ENCODE results near the gene RPS14.

The RPS14 gene

DNA sequence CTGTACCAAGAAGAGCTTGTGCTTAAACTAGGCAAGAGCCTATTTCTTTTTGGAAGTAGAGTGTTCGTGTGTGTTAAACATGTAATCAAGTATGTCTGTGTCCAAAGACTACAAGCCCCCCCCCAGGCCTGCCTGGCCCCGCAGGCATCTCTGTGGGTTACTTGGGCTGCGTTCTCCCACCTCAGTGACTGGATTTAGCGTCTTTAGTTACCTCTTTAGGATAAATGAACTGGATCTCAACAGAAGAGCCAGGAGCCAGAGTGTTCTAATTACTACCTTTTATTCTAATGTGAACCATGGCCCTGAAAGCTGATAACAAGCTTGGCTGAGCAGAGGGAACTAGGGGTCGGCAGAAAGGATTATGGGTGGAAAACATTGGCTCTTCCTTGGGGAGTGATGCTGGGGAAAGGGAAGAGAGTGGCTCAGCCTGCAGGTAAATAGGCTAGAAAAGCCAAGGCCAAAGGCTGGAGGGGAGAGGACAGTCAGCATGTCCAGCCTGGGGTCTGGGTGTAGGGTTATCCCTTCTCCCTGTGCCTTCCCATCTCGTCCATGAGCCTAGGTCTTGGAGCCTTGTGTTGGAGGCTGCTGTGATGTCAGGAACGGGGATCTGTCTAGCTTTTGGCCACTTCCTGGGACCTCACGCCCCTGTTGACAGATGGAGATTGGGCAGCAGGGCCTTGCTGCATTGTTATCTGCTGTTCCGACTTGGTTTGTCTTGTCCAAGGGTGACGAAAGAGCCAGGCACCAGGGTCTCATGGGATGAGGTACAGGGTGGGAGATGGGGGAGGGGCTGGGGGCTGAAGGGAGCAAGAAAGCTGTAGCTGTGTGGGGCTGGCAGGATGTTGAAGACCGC is 47.9 kb downstream of the RPS14 start:
- TF ChIP-seq POLR2AphosphoS5 (IDR thresholded peaks at IDR 0.05; ENCODE audit: low read depth, low read length) = 0 out of 2 replicates have a peak, but pooled peaks have one; percentile 26
- TF ChIP-seq TAF1 (IDR thresholded peaks at IDR 0.05; ENCODE audit: borderline replicate concordance, insufficient read depth, low read length) = no peak
- no peak for TF ChIP-seq SIN3A (IDR thresholded peaks at IDR 0.05; ENCODE audit: borderline replicate concordance, insufficient read depth, low read length)
- TF ChIP-seq FOXP2 (optimal IDR thresholded peaks at IDR 0.05; ENCODE audit: borderline replicate concordance, extremely low read depth, extremely low read length, insufficient read depth) = no peak

DNA sequence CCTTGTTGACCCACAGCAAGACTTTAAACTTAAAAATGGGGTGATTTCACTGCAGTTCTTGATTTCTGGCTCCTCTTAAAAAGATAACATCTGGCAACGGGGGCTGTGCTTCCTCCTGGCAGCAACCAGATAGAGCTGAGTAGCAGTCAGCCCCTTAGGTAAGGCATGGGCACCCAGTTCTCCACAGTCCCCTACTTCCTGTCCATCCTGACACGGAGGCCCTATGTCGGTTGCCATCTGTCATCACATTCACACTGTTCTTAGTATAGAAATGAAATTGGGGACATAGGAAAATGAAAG is 48.5 kb downstream of the RPS14 start:
- TF ChIP-seq FOXP2 (optimal IDR thresholded peaks at IDR 0.05; ENCODE audit: borderline replicate concordance, extremely low read depth, extremely low read length, insufficient read depth) (no peak), SIN3A (IDR thresholded peaks at IDR 0.05; ENCODE audit: borderline replicate concordance, insufficient read depth, low read length) (no peak), TAF1 (IDR thresholded peaks at IDR 0.05; ENCODE audit: borderline replicate concordance, insufficient read depth, low read length) (no peak), POLR2AphosphoS5 (IDR thresholded peaks at IDR 0.05; ENCODE audit: low read depth, low read length) (no peak; the same call in 1 of the 2 replicates)
- TF ChIP-seq, protein P1, sequence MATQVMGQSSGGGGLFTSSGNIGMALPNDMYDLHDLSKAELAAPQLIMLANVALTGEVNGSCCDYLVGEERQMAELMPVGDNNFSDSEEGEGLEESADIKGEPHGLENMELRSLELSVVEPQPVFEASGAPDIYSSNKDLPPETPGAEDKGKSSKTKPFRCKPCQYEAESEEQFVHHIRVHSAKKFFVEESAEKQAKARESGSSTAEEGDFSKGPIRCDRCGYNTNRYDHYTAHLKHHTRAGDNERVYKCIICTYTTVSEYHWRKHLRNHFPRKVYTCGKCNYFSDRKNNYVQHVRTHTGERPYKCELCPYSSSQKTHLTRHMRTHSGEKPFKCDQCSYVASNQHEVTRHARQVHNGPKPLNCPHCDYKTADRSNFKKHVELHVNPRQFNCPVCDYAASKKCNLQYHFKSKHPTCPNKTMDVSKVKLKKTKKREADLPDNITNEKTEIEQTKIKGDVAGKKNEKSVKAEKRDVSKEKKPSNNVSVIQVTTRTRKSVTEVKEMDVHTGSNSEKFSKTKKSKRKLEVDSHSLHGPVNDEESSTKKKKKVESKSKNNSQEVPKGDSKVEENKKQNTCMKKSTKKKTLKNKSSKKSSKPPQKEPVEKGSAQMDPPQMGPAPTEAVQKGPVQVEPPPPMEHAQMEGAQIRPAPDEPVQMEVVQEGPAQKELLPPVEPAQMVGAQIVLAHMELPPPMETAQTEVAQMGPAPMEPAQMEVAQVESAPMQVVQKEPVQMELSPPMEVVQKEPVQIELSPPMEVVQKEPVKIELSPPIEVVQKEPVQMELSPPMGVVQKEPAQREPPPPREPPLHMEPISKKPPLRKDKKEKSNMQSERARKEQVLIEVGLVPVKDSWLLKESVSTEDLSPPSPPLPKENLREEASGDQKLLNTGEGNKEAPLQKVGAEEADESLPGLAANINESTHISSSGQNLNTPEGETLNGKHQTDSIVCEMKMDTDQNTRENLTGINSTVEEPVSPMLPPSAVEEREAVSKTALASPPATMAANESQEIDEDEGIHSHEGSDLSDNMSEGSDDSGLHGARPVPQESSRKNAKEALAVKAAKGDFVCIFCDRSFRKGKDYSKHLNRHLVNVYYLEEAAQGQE (IDR thresholded peaks at IDR 0.05; ENCODE audit: insufficient read depth in 1 of 2, low read depth in 2 of 2, low read length in 2 of 2) = no peak

DNA sequence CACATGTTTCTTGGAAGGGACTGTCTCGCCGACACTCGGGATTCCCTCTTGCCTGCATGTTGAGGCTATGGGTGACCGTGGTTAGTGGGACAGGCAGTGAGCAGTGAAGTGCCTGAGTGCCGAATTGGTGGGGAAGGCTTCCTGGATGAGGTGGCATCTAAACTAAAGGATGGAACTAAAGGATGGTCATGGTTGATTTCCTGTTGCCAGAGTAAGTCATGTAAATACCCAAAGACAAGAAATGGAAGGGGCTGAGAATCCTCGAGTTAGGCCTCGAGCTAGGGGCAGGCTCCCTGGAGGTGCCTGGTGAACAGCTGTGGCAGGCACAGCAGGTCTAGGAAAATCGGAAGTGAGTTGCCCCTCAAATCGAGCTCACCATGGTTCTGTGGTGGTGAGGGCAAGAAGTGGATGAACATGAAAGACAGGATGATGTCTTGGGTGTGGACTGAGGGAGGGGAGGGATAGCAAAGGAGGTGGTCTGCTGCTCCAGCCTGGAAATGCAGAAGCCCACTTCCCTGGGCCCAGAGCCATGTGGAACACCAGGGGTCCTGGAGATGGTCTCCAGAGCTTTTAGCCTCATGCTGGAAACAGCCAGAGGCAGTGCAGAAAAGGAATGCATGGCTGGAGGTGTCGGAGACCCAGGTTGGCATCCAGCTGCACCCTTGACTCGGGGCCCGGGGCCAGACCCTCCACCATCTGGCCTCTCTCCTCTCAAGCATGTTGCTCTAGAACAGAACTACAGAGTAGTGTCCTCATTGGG is 49.0 kb downstream of the RPS14 start:
- TF ChIP-seq POLR2AphosphoS5 (IDR thresholded peaks at IDR 0.05; ENCODE audit: low read depth, low read length) = peak; percentile 41; the same call in 1 of the 2 replicates
- TF ChIP-seq, protein P1 (IDR thresholded peaks at IDR 0.05; ENCODE audit: insufficient read depth in 1 of 2, low read depth in 2 of 2, low read length in 2 of 2) = no peak

DNA sequence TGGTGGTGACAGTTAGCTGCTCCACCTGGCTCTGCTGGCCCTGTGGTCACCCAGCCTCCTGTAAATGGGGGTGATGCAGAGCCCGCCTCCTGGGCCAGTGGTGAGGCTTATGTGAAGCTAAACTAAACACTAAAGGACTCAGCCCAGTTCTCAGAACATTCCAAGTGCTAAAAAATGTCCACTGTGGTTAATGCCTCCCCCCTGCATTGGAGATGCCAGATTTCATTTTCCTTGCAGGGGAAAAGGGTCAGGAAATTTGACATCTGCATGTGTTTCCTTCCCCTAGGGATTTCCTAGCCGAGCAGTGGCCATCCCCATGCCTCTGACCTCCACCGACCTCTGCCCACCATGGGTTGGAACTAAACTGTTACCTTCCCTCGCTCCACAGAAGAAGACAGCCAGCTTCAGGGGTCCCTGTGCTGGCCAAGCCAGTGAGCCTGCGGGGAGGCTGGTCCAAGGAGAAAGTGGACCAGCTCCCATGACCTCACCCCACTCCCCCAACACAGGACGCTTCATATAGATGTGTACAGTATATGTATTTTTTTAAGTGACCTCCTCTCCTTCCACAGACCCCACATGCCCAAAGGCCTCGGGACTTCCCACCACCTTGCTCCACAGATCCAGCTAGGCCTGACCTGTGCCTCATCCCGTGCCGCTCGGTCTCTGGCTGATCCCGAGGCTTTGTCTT is 49.9 kb downstream of the RPS14 start:
- TF ChIP-seq, protein P1 (IDR thresholded peaks at IDR 0.05; ENCODE audit: insufficient read depth in 1 of 2, low read depth in 2 of 2, low read length in 2 of 2) = no peak
- TF ChIP-seq POLR2AphosphoS5 (IDR thresholded peaks at IDR 0.05; ENCODE audit: low read depth, low read length) (no peak), FOXP2 (optimal IDR thresholded peaks at IDR 0.05; ENCODE audit: borderline replicate concordance, extremely low read depth, extremely low read length, insufficient read depth) (no peak), TAF1 (IDR thresholded peaks at IDR 0.05; ENCODE audit: borderline replicate concordance, insufficient read depth, low read length) (no peak), SIN3A (IDR thresholded peaks at IDR 0.05; ENCODE audit: borderline replicate concordance, insufficient read depth, low read length) (no peak)

DNA sequence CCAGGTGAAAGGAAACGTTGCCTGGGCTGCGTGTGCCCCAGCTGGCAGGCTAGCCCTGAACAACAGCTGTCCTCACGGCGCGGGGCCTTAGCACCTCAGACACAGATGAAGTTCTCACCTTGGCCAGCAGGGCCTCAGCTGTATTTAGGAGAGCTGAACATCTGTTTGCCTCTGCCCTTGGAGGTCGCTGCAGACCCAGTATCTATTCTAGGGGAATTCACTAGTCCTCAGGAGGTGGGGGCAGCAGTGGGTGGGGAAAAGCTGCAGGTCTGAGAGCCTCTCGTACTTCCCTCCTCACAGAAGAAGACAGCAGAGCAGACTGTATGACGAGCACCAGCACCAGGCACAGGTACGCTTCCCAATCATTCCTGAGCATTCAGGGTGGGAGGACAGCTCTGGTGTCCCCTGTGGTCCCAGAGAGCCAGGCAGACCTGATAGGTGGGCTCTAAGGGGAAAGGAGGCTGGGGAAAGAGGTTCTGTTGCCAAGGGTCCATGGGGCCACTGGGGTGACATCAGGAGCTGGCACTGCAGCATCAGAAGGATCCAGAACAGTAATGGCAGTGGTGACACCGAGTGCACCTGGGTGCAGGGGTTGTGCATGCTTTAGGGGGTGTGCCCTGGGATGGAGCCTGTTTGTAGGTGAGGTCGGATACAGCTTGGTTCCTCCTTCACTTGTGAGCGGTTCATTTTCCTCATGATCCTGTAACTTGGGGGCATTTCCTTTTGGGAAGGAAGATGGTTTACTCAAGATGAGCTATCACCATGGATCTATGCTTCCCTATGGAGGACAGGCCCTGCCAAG is 50.6 kb downstream of the RPS14 start:
- TF ChIP-seq SIN3A (IDR thresholded peaks at IDR 0.05; ENCODE audit: borderline replicate concordance, insufficient read depth, low read length) = no peak
- TF ChIP-seq POLR2AphosphoS5 (IDR thresholded peaks at IDR 0.05; ENCODE audit: low read depth, low read length) = no peak
- no peak for TF ChIP-seq FOXP2 (optimal IDR thresholded peaks at IDR 0.05; ENCODE audit: borderline replicate concordance, extremely low read depth, extremely low read length, insufficient read depth)
- TF ChIP-seq, protein P1 (IDR thresholded peaks at IDR 0.05; ENCODE audit: insufficient read depth in 1 of 2, low read depth in 2 of 2, low read length in 2 of 2) = no peak
- no peak for TF ChIP-seq TAF1 (IDR thresholded peaks at IDR 0.05; ENCODE audit: borderline replicate concordance, insufficient read depth, low read length)
